GM19372 (cell line): ENCODE measurements around the gene ZCCHC7.

Experiments
- ATAC-seq: cut with Tn5 transposase; IDR thresholded peaks from one replicate; pipeline ENCODE4 v1.9.1; 2021; ENCODE audit warnings: mild to moderate bottlenecking, low read depth, moderate library complexity; ENCODE audit not compliant: unreplicated experiment

ZCCHC7 gene

DNA sequence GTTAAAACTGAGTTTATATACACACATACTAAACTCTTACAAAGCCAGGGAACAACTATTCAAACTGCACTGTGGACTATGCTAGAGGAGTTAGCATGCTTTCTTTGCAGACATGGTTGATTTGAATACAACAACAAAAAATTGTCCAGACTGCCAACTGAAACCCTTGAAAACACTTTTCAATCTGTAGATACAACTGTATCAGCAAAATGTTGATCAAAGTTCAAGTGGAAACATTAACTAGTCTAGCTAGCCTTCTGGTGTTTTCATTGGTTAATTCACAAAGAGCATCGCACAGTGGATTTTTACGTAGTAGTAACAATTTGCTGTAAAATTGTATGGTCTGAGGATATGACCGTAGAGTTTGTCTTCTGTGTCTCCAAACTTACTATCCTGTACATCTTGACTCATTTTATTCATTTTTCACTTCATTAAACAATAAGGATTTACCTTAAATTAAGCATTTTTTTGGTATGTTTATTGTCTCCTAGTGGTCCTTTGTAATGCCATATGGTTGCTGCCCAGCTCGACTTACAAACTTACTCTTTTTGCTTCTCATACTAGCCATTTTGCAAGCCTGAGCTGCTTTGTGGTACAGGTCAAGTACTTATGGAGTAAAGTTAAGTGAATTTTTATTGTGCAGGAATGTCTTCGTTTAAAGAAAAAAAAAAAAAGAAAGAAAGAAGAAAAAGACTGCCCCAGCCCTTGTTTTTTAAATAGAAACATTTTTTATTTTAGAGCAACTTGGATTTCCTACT lies 123.4 kb downstream of the ZCCHC7 start:
- no peak for ATAC-seq

DNA sequence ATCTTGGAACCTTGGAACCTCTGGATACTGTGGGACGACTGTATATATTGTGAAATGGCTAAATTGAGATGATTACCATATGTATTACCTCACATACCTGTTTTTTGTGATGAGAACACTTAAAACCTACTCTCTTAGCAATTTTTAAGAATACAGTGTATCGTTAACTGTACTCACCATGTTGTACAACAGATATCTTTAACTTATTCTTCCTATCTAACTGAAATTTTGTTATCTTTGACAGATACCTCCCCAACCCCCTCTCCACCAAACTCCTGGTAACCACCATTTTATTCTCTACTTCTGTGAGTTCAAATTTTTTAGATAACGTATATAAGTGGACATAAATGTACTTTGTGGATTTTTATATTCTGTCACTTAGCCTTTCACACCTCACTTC lies 126.5 kb downstream of the ZCCHC7 start:
- no peak for ATAC-seq

DNA sequence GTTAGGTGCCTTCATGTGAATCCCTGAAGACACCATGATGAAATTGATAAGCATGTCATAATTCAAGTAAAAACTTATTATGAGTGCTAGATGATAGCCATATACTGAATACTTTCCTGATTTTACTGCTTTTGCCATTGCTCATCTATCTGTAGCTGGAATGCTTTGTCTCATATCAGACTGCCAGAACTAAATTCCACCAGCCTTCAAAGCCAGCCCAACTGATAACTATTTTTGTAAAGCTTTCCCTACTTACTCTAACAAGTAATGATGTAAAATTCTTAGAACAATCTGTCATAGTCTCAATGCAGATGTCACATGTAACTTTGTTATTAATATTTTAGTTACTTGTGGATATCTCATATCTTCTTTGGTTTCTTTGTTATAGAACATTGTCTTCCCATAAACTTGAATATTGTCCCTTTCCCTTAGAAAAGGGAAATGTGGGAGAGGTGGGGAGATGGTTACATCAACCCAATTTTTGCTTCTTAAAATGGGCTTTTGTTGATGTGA lies 128.3 kb downstream of the ZCCHC7 start:
- no peak for ATAC-seq

DNA sequence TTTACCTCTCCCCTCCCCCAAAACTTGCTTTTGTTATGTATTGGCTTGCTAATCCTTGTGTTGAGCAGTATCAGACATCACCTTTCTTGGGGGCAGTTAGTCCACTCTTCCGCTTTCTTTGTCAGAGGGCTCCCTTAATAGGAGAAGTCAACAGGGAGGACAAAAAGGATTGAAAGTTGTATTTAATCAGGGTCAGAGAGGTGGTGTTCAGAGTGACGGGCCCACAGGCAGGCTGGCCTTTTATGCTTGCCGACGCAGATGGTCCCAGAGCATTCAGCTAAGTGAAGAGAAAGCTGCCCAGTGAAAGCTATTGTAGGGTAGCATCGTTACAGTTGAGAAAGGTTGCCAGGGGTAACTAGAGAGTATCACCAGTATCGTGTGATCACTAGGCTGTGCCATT lies 131.1 kb downstream of the ZCCHC7 start:
- no peak for ATAC-seq

DNA sequence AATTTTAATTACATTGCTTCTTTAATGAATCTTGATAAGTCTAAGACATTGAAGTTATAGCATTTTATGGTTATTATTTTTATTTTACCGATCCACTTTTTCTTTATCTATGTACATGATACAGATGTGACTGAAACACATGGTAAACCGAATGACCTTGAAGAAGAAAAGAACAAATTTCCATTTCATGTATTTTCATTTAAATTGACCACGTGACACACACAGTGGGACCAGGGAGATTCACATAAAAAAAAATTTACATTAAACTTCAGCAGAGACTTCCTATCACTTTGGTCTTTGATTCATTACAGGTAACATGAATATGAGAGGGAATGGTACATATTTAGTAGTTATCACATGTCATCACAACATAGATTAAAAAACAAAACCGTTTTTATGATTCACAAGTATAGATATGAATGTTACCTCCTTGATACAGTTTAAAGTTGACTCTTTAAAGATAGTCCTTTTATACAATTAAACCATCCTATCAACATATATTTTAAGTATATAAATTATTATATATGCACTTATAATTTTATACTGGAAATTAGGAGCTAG lies 133.1 kb downstream of the ZCCHC7 start:
- ATAC-seq: no peak

DNA sequence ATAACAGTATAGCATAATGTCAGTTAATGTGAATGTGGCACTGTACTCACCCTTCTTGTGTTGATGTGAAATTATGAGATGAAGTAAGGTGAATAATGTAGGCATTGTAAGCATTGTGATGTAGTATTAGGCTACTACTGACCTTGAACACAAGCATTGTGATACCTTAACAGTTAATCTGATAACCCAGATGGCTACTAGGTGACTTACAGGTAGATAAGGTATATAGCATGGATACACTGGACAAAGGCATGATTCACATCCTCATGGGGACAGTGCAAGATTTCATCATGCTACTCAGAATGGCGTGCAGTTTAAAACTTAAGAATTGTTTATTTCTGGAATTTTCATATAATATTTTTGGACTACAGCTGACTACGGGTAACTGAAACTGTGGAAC lies 134.8 kb downstream of the ZCCHC7 start:
- ATAC-seq: no peak

DNA sequence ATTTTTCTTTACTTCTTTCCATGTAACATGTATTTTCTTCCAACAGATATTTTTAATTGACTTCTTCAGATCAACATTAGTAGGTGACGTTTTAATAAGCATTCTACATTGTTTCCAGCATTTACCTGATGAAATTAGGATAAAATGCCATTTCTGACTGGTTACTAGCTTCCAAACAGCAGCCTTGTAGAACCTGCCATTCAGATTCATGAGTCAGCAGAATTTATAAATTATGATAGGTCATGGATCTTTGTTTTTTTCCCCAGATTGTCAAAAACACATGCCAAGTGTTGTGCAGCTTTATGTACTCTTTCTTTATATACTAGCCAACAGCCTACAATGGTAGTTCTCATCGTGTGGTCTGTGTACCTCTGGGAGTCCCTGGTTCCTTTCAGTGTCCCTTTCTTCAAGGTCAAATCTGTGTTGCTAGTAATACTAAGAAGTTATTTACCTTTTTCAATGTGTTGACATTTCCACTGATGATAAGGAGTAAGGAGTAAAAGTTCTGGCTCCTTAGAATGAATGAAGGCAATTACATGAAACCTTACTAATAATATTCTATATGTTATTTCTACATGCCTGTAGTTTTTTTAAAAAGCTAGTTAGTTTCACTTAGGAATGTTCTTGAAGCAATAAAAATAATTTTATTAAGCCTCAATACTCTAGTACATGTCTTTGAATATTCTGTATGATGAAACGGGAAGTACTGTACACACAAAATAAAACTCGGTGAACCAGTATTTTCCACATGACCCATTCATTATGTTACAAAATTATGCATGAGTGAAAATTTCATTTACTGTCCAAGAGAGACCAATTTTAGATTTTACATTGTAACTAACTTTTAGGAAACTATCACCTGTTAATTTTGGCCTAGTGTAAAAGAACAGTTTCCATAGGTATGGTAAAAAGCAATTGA lies 135.8 kb downstream of the ZCCHC7 start:
- ATAC-seq: no peak

DNA sequence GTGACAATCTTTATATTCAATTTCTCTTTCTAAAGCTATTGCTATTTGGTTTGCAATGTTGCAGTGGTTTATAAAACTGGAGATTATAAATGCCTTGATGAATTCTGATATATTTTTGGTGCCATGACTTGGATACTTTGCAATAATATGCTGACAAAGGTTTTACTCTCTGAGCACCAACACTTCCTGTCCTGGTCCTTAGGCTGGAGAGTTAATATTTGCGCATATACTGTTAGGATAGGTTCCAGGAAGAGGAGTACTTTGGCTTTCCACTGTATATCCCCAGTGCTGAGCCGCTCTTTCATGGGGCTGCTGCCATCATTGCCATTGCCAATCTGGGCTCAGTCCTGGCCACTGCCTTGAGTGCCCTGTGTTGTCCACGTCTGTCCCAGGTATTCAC lies 139.6 kb downstream of the ZCCHC7 start:
- ATAC-seq: no peak

DNA sequence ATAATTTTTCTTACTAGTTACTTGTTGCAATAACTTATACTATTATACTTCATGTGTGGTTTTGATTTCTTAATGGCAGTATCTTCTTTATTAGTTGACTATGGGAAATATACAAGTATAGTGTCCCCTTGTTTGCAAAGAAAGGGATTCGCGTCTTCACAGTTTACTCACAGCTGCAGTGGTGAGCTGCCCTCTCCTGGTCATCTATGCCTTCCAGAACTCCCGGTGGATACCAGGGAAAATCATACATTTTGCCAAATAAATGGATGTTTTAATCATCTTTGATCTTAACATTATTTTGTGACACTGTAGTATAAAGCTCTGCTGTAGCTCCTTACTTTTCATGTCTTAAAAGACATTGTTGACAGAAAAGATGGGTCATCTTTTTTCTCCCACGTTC lies 142.0 kb downstream of the ZCCHC7 start:
- no peak for ATAC-seq

DNA sequence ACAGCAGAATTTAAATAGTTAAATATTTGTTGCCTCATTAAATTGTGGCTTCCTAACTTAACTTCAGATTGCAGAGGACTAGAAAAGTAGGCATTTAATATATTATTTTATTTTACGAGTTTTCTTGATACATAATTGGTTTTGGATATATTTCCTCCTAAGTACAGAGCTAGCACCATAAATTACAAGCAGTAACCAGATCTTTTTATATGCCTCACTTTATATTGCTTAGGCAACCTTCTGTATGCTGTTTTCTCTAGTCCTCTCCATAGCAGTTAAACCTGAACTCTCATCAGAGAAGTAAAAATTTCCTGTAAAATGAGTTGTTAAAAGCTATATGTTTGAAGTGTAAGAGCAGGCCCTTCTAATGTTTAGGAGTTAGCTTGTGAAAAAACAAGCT lies 144.2 kb downstream of the ZCCHC7 start:
- ATAC-seq: no peak

DNA sequence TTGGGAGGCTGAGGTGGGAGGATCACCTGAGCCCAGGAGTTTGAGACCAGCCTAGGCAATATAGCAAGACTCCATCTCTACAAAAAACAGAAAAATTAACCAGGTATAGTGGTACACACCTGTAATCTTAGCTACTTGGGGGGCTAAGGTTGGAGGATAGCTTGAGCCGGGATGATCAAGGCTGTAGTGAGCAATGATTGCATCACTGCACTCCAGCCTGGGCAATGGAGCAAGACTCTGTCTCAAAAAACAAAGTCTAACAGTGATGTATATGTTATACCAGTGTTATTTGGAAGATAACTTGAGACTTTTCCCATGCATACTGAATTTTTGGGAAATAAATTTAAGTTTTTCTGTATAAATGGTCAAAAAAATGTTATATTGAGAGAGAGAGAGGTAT lies 146.3 kb downstream of the ZCCHC7 start:
- ATAC-seq: no peak

DNA sequence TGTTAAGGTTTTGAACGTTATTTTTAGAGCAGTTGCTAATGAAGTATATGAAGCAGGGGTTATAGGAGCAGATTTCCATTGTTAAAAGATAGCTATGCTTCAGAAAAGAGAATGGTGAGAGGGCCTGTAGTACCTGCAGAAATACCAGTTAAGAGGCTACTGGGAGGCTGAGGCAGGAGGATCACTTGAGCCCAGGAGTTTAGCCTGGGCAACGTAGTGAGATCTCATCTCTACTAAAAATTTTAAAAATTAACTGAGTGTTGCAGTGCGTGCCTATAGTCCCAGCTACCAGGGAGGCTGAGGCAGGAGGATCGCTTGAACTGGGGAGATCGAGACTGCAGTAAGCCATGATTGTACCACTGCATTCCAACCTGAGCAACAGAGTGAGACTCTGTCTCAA lies 148.8 kb downstream of the ZCCHC7 start:
- no peak for ATAC-seq

DNA sequence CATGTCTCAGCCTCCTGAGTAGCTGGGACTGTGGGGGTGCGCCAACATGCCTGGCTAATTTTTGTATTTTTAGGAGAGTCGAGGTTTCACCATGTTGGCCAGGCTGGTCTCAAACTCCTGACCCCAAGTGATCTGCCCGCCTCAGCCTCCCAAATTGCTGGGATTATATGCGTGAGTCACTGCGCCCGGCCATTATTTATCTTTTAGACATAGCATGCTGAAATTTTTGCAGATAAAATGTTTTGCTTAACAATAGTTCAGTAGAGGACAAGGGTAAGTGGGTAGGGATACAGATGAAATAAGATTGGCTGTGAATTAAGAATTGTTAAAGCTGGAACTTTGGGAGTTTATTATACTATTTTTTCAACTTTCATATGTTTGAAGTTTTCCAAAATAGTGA lies 151.3 kb downstream of the ZCCHC7 start:
- no peak for ATAC-seq

DNA sequence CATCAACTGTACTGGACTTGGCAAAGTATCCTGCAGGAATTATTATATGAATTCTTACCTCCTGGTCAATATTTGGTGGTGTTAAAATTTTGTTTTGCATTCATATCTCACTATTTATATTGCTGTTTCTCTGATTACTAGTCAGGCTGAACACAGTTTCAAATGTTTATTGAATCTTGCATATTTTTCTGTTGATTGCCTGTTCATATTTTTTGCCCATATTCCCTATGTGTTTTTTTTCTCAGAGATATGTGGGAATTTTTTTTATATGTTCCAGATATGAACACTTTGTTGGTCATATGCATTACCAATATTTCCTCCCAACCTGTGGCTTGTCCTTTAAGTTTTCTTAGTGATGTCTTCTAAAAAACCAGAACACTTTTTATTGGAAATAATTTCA lies 153.2 kb downstream of the ZCCHC7 start:
- no peak for ATAC-seq

DNA sequence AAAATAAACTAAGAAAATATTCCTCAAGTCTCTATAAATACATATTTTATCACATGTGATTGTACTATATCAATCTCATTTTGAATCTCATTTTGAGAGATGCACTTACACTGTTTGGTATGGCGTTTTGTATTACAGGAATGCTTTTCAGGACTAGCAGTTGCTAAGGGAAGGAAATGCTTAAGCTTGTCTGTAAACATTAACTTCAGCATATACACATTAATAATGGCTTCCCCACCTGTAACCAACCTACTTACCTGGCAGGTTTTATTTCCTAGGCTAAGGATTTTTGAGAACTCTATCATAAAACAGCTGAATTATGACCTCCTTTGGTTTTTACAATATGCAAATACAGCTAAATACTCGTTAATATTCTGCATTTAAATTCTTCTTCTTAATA lies 161.2 kb downstream of the ZCCHC7 start:
- no peak for ATAC-seq

DNA sequence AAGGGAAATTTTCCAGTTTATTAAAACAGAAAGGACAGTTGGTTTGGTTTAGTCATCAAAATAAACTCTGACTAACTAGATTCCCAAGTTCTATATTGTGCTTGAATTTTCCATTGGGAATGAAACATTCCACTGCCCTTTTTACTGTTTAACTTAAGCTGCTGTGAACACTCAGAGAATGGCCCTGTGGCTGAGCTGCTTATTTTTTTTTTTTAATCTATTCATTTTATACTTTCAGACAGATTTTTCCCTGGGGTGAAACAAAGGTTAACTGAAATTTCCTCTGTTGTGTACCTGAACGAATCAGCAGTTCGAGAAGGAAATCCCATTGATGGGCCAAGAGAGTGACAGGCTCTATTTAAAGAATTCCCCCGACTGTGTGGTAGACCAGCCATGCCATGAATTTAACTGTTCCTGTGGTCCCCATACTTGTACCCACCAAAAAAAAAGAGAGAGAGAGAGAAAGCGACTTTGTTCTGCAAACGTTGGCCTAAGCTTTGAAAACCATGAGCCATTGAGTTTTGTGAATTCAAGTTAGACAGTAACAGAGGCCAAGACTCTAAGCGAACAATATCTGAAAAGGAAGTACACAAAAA lies 163.5 kb downstream of the ZCCHC7 start:
- no peak for ATAC-seq

DNA sequence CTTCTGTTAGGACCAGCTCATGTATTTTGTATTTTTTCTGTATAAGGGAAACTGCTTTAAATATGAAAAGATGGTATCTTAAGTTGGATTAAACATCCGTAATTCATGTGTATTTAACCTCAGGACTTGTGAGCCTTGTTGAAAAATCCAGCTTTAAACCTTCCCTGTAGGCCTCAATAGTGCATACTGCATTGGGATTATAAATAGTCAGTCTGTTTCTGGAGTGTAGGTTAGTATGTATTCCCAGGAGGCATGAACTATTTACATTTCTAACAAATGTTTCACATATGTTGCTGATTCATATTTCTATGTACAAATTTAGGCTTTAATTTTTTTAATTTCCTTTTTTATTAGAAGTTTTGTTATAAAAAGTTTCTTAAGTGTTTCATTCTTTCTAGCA lies 164.3 kb downstream of the ZCCHC7 start:
- ATAC-seq: no peak

DNA sequence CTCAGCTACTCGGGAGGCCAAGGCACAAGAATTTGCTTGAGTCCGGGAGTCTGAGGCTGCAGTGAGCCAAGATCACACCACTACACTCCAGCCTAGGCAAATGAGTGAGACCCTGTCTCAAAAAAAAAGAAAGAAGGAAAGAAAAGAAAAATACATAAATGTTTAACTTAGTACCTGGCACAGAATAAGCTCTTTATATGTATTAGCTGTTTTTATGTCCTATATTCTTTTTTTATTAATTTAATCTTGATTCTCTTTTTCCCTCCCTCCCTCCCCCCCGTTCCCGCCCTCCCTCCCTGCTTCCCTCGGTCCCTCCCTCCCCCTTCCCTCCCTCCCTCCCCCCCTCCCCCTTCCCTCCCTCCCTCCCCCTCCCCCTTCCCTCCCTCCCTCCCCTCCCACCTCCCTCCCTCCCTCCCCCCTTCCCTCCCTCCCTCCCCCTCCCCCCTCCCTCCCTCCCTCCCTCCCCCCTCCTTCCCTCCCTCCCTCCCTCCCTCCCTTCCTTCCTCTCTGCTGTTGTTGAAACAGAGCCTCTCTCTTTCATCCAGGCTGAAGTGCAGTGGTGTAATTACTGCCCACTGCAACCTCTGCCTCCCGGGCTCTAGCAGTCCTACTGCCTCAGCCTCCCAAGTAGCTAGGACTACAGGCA lies 166.3 kb downstream of the ZCCHC7 start:
- ATAC-seq: no peak

DNA sequence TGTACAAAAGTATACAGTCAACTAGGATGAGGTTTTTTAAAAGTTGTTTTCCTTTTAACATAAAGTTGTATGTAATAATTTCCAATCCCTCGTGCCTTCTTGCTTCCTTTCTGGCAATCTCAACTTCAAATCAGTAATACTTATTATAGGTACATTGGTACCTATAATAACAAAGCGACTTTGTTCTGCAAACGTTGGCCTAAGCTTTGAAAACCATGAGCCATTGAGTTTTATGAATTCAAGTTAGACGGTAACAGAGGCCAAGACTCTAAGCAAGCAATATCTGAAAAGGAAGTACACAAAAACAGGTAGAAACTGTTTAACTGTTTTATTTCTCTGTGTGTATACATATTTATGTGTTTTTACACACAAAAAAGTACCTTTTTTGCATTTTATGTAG lies 166.9 kb downstream of the ZCCHC7 start:
- no peak for ATAC-seq

DNA sequence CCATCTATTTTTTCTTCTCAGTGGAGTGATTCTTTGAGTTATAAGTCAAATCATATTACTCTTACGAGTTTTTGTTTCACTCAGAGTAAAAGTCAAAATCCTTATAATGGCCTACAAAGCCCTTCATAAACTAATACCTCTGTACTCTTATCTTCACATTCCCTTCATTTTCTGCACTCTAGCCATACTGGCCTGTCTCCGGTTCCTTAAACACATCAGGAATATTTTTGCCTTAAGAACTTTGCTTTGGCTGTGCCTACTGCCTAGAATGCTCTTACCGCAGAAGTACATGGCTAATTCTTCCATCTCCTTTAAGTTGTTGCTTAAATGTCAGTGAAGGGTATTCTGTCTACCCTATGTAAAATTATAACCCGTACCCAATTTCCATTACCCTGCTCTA lies 169.3 kb downstream of the ZCCHC7 start:
- no peak for ATAC-seq
